GM12878 (cell line): Measurements from ENCODE around the gene KLHL30. TPM values are rescaled to one million over a fixed set of nuclear protein-coding genes. Genes with fewer than 3 reads are reported as not detected.

Source experiments
- ATAC-seq: fragments of 200-7000 bp; cut with Tn5 transposase; 3 replicates; pipeline ENCODE4 v1.9.1; 2020; ENCODE audit warnings: mild to moderate bottlenecking, moderate library complexity
- BruUV-seq: library from RNA; stranded (reverse); fragments of 400-500 nt; replicated peaks from 2 replicates; lab custom pipeline; 2021; lab: Mats Ljungman, UMichigan
- CTCF ChIA-PET: fragments of 300-600 bp; sonication (Branson Sonifier 250); formaldehyde crosslinking; extraction: SDS; loops from one replicate; lab custom pipeline; 2021; ENCODE audit warnings: inconsistent platforms; lab: Yijun Ruan, JAX
- POLR2A ChIA-PET: fragments of 350-600 bp; formaldehyde crosslinking; extraction: SDS; loops from one replicate; lab custom pipeline; 2021; ENCODE audit warnings: inconsistent platforms; lab: Charles Lee
- RAD21 ChIA-PET: fragments of 300-600 bp; sonication (Branson Sonifier 250); formaldehyde crosslinking; loops from one replicate; lab custom pipeline; 2023; ENCODE audit warnings: antibody characterized with exemption; ENCODE audit not compliant: unreplicated experiment; lab: Charles Lee
- SMC1A ChIA-PET: fragments of 300-600 bp; sonication (Branson Sonifier 250); formaldehyde crosslinking; loops from one replicate; lab custom pipeline; 2023; ENCODE audit not compliant: unreplicated experiment, uncharacterized antibody; lab: Charles Lee
- DNase-seq: peaks from one replicate; pipeline ENCODE4 v3.0.0-alpha.2; 2011; ENCODE audit warnings: low read depth, low spot score
- FAIRE-seq: peaks from 3 replicates; lab custom pipeline; 2011; peaks lifted over from hg19 to GRCh38; lab: Jason Lieb, UNC
- H2AFZ ChIP-seq: 2 replicates; pipeline ENCODE4 v1.6.0; 2011; ENCODE audit warnings: low read depth, low read length, control low read depth; ENCODE audit not compliant: control insufficient read depth
- H3K27ac ChIP-seq: 2 replicates; pipeline ENCODE4 v1.5.1; 2011; ENCODE audit warnings: control low read depth; ENCODE audit not compliant: control insufficient read depth, insufficient read depth
- H3K27me3 ChIP-seq, 2 experiments: replicated peaks in 1 of 2; 2 replicates each; pipeline versions ENCODE4 v1.6.0 to v1.6.1; 2011; ENCODE audit warnings: low read length in 1 of 2; ENCODE audit not compliant: control insufficient read depth in 2 of 2, insufficient read depth in 2 of 2
- H3K36me3 ChIP-seq, 2 experiments: 2 replicates each; pipeline ENCODE4 v1.5.1; 2011; ENCODE audit warnings: low read length in 1 of 2; ENCODE audit not compliant: control insufficient read depth in 2 of 2, insufficient read depth in 2 of 2
- H3K4me1 ChIP-seq: 2 replicates; pipeline ENCODE4 v1.6.1; 2011; ENCODE audit warnings: mild to moderate bottlenecking, low read length, moderate library complexity, mixed read lengths; ENCODE audit not compliant: control insufficient read depth, insufficient read depth
- H3K4me2 ChIP-seq: 2 replicates; pipeline ENCODE4 v1.6.0; 2011; ENCODE audit warnings: control low read depth; ENCODE audit not compliant: control insufficient read depth, insufficient read depth
- H3K4me3 ChIP-seq: fragments of 200-600 bp; sonication (generic); 2 replicates; pipeline ENCODE4 v1.5.1; 2016
- H3K79me2 ChIP-seq: 2 replicates; pipeline ENCODE4 v1.6.0; 2011; ENCODE audit warnings: low read length; ENCODE audit not compliant: control insufficient read depth, insufficient read depth
- H3K9ac ChIP-seq: 2 replicates; pipeline ENCODE4 v1.8.0; 2011; ENCODE audit warnings: low read length, control low read depth, mixed read lengths; ENCODE audit not compliant: control insufficient read depth, insufficient read depth
- H3K9me3 ChIP-seq: replicated peaks from 3 replicates; pipeline ENCODE4 v1.5.1; 2011; ENCODE audit warnings: mild to moderate bottlenecking, low read length; ENCODE audit not compliant: control insufficient read depth, insufficient read depth
- H4K20me1 ChIP-seq: 2 replicates; pipeline ENCODE4 v1.6.0; 2011; ENCODE audit not compliant: control insufficient read depth, insufficient read depth
- CBX5 ChIP-seq: sonication (generic); IDR thresholded peaks from 2 replicates; pipeline ENCODE4 v1.6.1; 2016; ENCODE audit warnings: low read depth, moderate library complexity, mild to moderate bottlenecking, inconsistent platforms
- EP300 ChIP-seq, 2 experiments: fragments of 150-350 bp in 1 of 2; IDR thresholded peaks; 2 replicates each; pipeline ENCODE4 v1.6.1; 2011 to 2012; ENCODE audit warnings: low read depth in 2 of 2, low read length in 2 of 2, borderline replicate concordance in 1 of 2, improper control_type of control experiment in 1 of 2, inconsistent platforms in 1 of 2; ENCODE audit not compliant: control insufficient read depth in 1 of 2
- HCFC1 ChIP-seq: fragments of 150-350 bp; IDR thresholded peaks from 2 replicates; pipeline ENCODE4 v1.6.1; 2014; ENCODE audit warnings: low read length
- KAT2A ChIP-seq: conservative IDR thresholded peaks from 2 replicates; pipeline ENCODE4 v1.6.1; 2011; ENCODE audit warnings: low read depth, low read length; ENCODE audit not compliant: control insufficient read depth
- NR2F1 ChIP-seq: fragments of 450-650 bp; conservative IDR thresholded peaks from 2 replicates; pipeline ENCODE4 v1.6.1; 2017; ENCODE audit warnings: mild to moderate bottlenecking
- POU2F2 ChIP-seq: IDR thresholded peaks from 3 replicates; pipeline ENCODE4 v1.6.1; 2011; ENCODE audit warnings: low read depth, mild to moderate bottlenecking, low read length, borderline replicate concordance
- SUZ12 ChIP-seq: fragments of 200-600 bp; sonication (generic); IDR thresholded peaks from one replicate; pipeline ENCODE4 v1.6.1; 2018; ENCODE audit warnings: antibody characterized with exemption, mild to moderate bottlenecking; ENCODE audit not compliant: unreplicated experiment
- ZBTB33 ChIP-seq: fragments of 450-650 bp; IDR thresholded peaks from 2 replicates; pipeline ENCODE4 v1.6.1; 2017; ENCODE audit warnings: mild to moderate bottlenecking
- ZNF217 ChIP-seq: fragments of 450-650 bp; IDR thresholded peaks from 2 replicates; pipeline ENCODE4 v1.6.1; 2017; ENCODE audit warnings: antibody characterized with exemption, mild to moderate bottlenecking
- WGBS: methylation state at CpG from one replicate; pipeline ENCODE4 v1.1.6; 2016; ENCODE audit warnings: low lambda C conversion rate; ENCODE audit not compliant: insufficient replicate concordance, insufficient coverage; ENCODE audit errors: missing lambda C conversion rate; 5-methylcytosine and 5-hydroxymethylcytosine counted together
- in situ Hi-C: fragments of 300-500 bp; cut with MboI; formaldehyde crosslinking; loops from 9 replicates; pipeline ENCODE4 v1.14.3; 2018; ENCODE audit warnings: mixed read lengths
- intact Hi-C: fragments of 100-400 bp; cut with micrococcal nuclease; formaldehyde crosslinking; loops from one replicate; pipeline ENCODE4 v1.14.2; 2022; ENCODE audit not compliant: unreplicated experiment
- polyA plus RNA-seq, 11 experiments: library from polyadenylated mRNA; depleted of rRNA in 4 of 11; unstranded in 6 of 11; stranded (reverse) in 5 of 11; fragments of >200 nt; fragmentation: Nextera tagmentation in 4 of 11; fragmentation: Illumina TruSeq in 1 of 11; extraction: Ambion mirVana in 4 of 11; extraction: Trizol in 1 of 11; gene quantifications; 1 replicate in 1 of 11; 2 replicates in 10 of 11; pipeline versions ENCODE4 v1.2.1 to v1.2.3, GENCODE V29; 2011 to 2016; ENCODE audit warnings: inconsistent platforms in 2 of 11, missing spikeins in 2 of 11, low read depth in 1 of 11
- total RNA-seq, 4 experiments: library from RNA; depleted of rRNA in 3 of 4; stranded (reverse); fragments of >200 nt in 3 of 4; fragmentation: Illumina TruSeq in 1 of 4; extraction: Trizol in 1 of 4; gene quantifications; 2 replicates each; pipeline versions ENCODE4 v1.2.1 to v1.2.3, GENCODE V29; 2013 to 2021
- TF ChIP-seq, protein P1 (sequence below): fragments of 150-350 bp; IDR thresholded peaks from 2 replicates; pipeline ENCODE4 v1.6.1; 2016; ENCODE audit warnings: low read depth, low read length
- TF ChIP-seq, protein P2 (sequence below): fragments of 450-650 bp; IDR thresholded peaks from 2 replicates; pipeline ENCODE4 v1.6.1; 2018; ENCODE audit warnings: borderline replicate concordance, mild to moderate bottlenecking; ENCODE audit not compliant: partially characterized antibody
- TF ChIP-seq, protein P3 (sequence below): IDR thresholded peaks from 2 replicates; pipeline ENCODE4 v1.6.1; 2011; ENCODE audit warnings: low read depth, low read length, improper control_type of control experiment, borderline replicate concordance
- TF ChIP-seq, protein P4 (sequence below): fragments of 450-650 bp; IDR thresholded peaks from 2 replicates; pipeline ENCODE4 v1.6.1; 2014; ENCODE audit warnings: mild to moderate bottlenecking

The KLHL30 gene
- total and polyA plus RNA-seq, 10 of the 15 experiments (the other 5 are each of a cell fraction or from before 2014, with no cell fraction given) = 0.03 TPM; not detected in 9

- SMC1A ChIA-PET = no interaction called here
- Histone ChIP-seq H3K9ac (no peak overlapping the region), H2AFZ (no peak overlapping the region), H3K27me3 (no peaks in the 10 kb centered on the region), H3K4me1 (no peaks in the 10 kb centered on the region), H3K36me3 (no peaks in the 10 kb centered on the region), H4K20me1 (no peaks in the 10 kb centered on the region), H3K4me2 (no peak overlapping the region), H3K27ac (no peak overlapping the region), H3K4me3 (no peak overlapping the region), H3K9me3 (no peaks in the 10 kb centered on the region), H3K79me2 (no peaks in the 10 kb centered on the region)
- BruUV-seq = no TSS peak
- DNase-seq = no peak
- ATAC-seq = no peak
- intact Hi-C loops (no loop called here), in situ Hi-C loops (no loop called here)
- RAD21 ChIA-PET = no interaction called here
- CTCF ChIA-PET = no interaction called here
- no peak for FAIRE-seq
- WGBS = 52% methylated on average over 13 of the region's 13 CpGs
- POLR2A ChIA-PET = no interaction called here
- TF ChIP-seq HCFC1 = no peak
- TF ChIP-seq ZBTB33 = no peak
- no peak for TF ChIP-seq CBX5
- no peak for TF ChIP-seq ZNF217
- TF ChIP-seq, protein P1, sequence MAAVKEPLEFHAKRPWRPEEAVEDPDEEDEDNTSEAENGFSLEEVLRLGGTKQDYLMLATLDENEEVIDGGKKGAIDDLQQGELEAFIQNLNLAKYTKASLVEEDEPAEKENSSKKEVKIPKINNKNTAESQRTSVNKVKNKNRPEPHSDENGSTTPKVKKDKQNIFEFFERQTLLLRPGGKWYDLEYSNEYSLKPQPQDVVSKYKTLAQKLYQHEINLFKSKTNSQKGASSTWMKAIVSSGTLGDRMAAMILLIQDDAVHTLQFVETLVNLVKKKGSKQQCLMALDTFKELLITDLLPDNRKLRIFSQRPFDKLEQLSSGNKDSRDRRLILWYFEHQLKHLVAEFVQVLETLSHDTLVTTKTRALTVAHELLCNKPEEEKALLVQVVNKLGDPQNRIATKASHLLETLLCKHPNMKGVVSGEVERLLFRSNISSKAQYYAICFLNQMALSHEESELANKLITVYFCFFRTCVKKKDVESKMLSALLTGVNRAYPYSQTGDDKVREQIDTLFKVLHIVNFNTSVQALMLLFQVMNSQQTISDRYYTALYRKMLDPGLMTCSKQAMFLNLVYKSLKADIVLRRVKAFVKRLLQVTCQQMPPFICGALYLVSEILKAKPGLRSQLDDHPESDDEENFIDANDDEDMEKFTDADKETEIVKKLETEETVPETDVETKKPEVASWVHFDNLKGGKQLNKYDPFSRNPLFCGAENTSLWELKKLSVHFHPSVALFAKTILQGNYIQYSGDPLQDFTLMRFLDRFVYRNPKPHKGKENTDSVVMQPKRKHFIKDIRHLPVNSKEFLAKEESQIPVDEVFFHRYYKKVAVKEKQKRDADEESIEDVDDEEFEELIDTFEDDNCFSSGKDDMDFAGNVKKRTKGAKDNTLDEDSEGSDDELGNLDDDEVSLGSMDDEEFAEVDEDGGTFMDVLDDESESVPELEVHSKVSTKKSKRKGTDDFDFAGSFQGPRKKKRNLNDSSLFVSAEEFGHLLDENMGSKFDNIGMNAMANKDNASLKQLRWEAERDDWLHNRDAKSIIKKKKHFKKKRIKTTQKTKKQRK = no peak
- TF ChIP-seq, protein P2, sequence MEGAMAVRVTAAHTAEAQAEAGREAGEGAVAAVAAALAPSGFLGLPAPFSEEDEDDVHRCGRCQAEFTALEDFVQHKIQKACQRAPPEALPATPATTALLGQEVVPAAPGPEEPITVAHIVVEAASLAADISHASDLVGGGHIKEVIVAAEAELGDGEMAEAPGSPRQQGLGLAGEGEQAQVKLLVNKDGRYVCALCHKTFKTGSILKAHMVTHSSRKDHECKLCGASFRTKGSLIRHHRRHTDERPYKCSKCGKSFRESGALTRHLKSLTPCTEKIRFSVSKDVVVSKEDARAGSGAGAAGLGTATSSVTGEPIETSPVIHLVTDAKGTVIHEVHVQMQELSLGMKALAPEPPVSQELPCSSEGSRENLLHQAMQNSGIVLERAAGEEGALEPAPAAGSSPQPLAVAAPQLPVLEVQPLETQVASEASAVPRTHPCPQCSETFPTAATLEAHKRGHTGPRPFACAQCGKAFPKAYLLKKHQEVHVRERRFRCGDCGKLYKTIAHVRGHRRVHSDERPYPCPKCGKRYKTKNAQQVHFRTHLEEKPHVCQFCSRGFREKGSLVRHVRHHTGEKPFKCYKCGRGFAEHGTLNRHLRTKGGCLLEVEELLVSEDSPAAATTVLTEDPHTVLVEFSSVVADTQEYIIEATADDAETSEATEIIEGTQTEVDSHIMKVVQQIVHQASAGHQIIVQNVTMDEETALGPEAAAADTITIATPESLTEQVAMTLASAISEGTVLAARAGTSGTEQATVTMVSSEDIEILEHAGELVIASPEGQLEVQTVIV = no peak
- TF ChIP-seq NR2F1 = no peak
- TF ChIP-seq POU2F2 = no peak
- TF ChIP-seq, protein P3, sequence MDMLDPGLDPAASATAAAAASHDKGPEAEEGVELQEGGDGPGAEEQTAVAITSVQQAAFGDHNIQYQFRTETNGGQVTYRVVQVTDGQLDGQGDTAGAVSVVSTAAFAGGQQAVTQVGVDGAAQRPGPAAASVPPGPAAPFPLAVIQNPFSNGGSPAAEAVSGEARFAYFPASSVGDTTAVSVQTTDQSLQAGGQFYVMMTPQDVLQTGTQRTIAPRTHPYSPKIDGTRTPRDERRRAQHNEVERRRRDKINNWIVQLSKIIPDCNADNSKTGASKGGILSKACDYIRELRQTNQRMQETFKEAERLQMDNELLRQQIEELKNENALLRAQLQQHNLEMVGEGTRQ = no peak
- TF ChIP-seq EP300 (IDR thresholded peaks at IDR 0.05; ENCODE audit: borderline replicate concordance in 1 of 2, control insufficient read depth in 1 of 2, low read depth in 2 of 2, low read length in 2 of 2) = no peak
- no peak for TF ChIP-seq SUZ12
- TF ChIP-seq, protein P4, sequence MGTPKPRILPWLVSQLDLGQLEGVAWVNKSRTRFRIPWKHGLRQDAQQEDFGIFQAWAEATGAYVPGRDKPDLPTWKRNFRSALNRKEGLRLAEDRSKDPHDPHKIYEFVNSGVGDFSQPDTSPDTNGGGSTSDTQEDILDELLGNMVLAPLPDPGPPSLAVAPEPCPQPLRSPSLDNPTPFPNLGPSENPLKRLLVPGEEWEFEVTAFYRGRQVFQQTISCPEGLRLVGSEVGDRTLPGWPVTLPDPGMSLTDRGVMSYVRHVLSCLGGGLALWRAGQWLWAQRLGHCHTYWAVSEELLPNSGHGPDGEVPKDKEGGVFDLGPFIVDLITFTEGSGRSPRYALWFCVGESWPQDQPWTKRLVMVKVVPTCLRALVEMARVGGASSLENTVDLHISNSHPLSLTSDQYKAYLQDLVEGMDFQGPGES = no peak
- TF ChIP-seq KAT2A = no peak
These were observed 12.7 kb downstream of the KLHL30 start for GRCh38 chr2:238151205-238151604.
